ENCODE results near the gene CHPF2.

Gene CHPF2

GRCh38 chr7:151223728-151224127 is 8.6 kb upstream of the CHPF2 start:
- TF ChIP-seq CTCF (IDR thresholded peaks at IDR 0.05; ENCODE audit: extremely low read depth, insufficient read depth, missing control alignments), result no peak
- no peak for DNase-seq (ENCODE audit: low spot score)
- in situ Hi-C loops (cut with MboI; ENCODE audit: low pct_unique_long_range_greater_than_20kb, low sequenced_read_pairs, unreplicated experiment), result no loop called here

GRCh38 chr7:151225948-151226510 is 6.3 kb upstream of the CHPF2 start:
- in situ Hi-C loops (cut with MboI; ENCODE audit: low pct_unique_long_range_greater_than_20kb, low sequenced_read_pairs, unreplicated experiment), result no loop called here
- TF ChIP-seq CTCF (IDR thresholded peaks at IDR 0.05; ENCODE audit: extremely low read depth, insufficient read depth, missing control alignments), result no peak
- no peak for DNase-seq (ENCODE audit: low spot score)

- no peak for DNase-seq (ENCODE audit: low spot score)
- TF ChIP-seq CTCF (IDR thresholded peaks at IDR 0.05; ENCODE audit: extremely low read depth, insufficient read depth, missing control alignments), result no peak
- in situ Hi-C loops (cut with MboI; ENCODE audit: low pct_unique_long_range_greater_than_20kb, low sequenced_read_pairs, unreplicated experiment), result no loop called here
These were observed 5.8 kb upstream of the CHPF2 start for GRCh38 chr7:151226560-151226874.

- TF ChIP-seq CTCF (IDR thresholded peaks at IDR 0.05; ENCODE audit: extremely low read depth, insufficient read depth, missing control alignments), result no peak
- peak; percentile 97 for DNase-seq (ENCODE audit: low spot score)
- in situ Hi-C loops (cut with MboI; ENCODE audit: low pct_unique_long_range_greater_than_20kb, low sequenced_read_pairs, unreplicated experiment), result no loop called here
These were observed 5.2 kb upstream of the CHPF2 start, which contains the start of gene ABCF2 for GRCh38 chr7:151226875-151227782. Gene ABCF2, minus strand, starts transcription at chr7:151227205. Its CDS starts 747 bp downstream, at chr7:151226458.

- no peak for TF ChIP-seq CTCF (IDR thresholded peaks at IDR 0.05; ENCODE audit: extremely low read depth, insufficient read depth, missing control alignments)
- in situ Hi-C loops (cut with MboI; ENCODE audit: low pct_unique_long_range_greater_than_20kb, low sequenced_read_pairs, unreplicated experiment), result no loop called here
- DNase-seq (ENCODE audit: low spot score), result no peak
These were observed 4.0 kb upstream of the CHPF2 start for GRCh38 chr7:151228024-151228866.

GRCh38 chr7:151229249-151229648 is 3.0 kb upstream of the CHPF2 start:
- DNase-seq (ENCODE audit: low spot score), result no peak
- in situ Hi-C loops (cut with MboI; ENCODE audit: low pct_unique_long_range_greater_than_20kb, low sequenced_read_pairs, unreplicated experiment), result no loop called here
- TF ChIP-seq CTCF (IDR thresholded peaks at IDR 0.05; ENCODE audit: extremely low read depth, insufficient read depth, missing control alignments), result no peak
